Panc1 (cell line): Measurements from ENCODE around the gene NEUROD4. TPM values are rescaled to one million over a fixed set of nuclear protein-coding genes. Genes with fewer than 3 reads are reported as not detected.

Source experiments
- ATAC-seq: fragments of 200-7000 bp; cut with Tn5 transposase; 2 replicates; pipeline ENCODE4 v1.9.1; 2020; ENCODE audit warnings: mild to moderate bottlenecking, moderate library complexity
- BruUV-seq: library from RNA; stranded (reverse); fragments of 400-500 nt; replicated peaks from 2 replicates; lab custom pipeline; 2021; lab: Mats Ljungman, UMichigan
- CTCF ChIA-PET: fragments of 300-600 bp; sonication (Branson Sonifier 250); formaldehyde crosslinking; loops from one replicate; lab custom pipeline; 2022; ENCODE audit warnings: antibody characterized with exemption; lab: Charles Lee
- POLR2A ChIA-PET: fragments of 300-600 bp; sonication (Branson Sonifier 250); formaldehyde crosslinking; loops from one replicate; lab custom pipeline; 2022; ENCODE audit warnings: antibody characterized with exemption; lab: Charles Lee
- DNase-seq: peaks from one replicate; pipeline ENCODE4 v3.0.0-alpha.2; 2010; ENCODE audit warnings: low read depth, low spot score
- H3K27ac ChIP-seq: 2 replicates; pipeline ENCODE4 v1.5.1; 2011; ENCODE audit warnings: mild to moderate bottlenecking, low read length, inconsistent platforms
- H3K27me3 ChIP-seq: fragments of 200-500 bp; sonication (Bioruptor generic); 2 replicates; pipeline ENCODE4 v1.6.0; 2014; ENCODE audit warnings: low read length, inconsistent platforms; ENCODE audit not compliant: control insufficient read depth, insufficient read depth
- H3K36me3 ChIP-seq: fragments of 200-500 bp; sonication (Bioruptor generic); 2 replicates; pipeline ENCODE4 v1.5.1; 2014; ENCODE audit warnings: inconsistent platforms, mild to moderate bottlenecking, low read length, moderate library complexity; ENCODE audit not compliant: control insufficient read depth, insufficient read depth
- H3K4me1 ChIP-seq: 2 replicates; pipeline ENCODE4 v1.5.1; 2011; ENCODE audit warnings: inconsistent platforms, mild to moderate bottlenecking, low read length, moderate library complexity; ENCODE audit not compliant: control insufficient read depth, insufficient read depth
- H3K4me3 ChIP-seq, 2 experiments: 2 replicates each; pipeline ENCODE4 v1.5.1; 2011 to 2012; ENCODE audit warnings: low read depth in 2 of 2, low read length in 2 of 2, mild to moderate bottlenecking in 2 of 2, inconsistent platforms in 1 of 2, moderate library complexity in 1 of 2
- H3K9me3 ChIP-seq: fragments of 200-500 bp; sonication (Bioruptor generic); 2 replicates; pipeline ENCODE4 v1.5.1; 2014; ENCODE audit warnings: low read depth, mild to moderate bottlenecking, inconsistent platforms, low read length, moderate library complexity; ENCODE audit not compliant: control insufficient read depth, insufficient read depth
- POLR2AphosphoS5 ChIP-seq: IDR thresholded peaks from 2 replicates; pipeline ENCODE4 v1.6.1; 2012; ENCODE audit warnings: mild to moderate bottlenecking, low read depth, low read length, moderate library complexity
- REST ChIP-seq, 2 experiments: IDR thresholded peaks; 2 replicates each; pipeline ENCODE4 v1.6.1; 2011 to 2012; ENCODE audit warnings: low read depth in 2 of 2, control low read depth in 1 of 2, low read length in 1 of 2, mild to moderate bottlenecking in 1 of 2, moderate library complexity in 1 of 2; ENCODE audit not compliant: insufficient read depth in 1 of 2
- SIN3A ChIP-seq: IDR thresholded peaks from 2 replicates; pipeline ENCODE4 v1.6.1; 2012; ENCODE audit warnings: low read depth, mild to moderate bottlenecking, low read length, moderate library complexity, borderline replicate concordance; ENCODE audit not compliant: insufficient read depth
- TCF7L2 ChIP-seq: IDR thresholded peaks from 2 replicates; pipeline ENCODE4 v1.6.1; 2011; ENCODE audit warnings: mild to moderate bottlenecking, low read depth, low read length, inconsistent platforms
- in situ Hi-C: cut with HindIII; loops from 2 replicates; pipeline ENCODE4 v1.10.0; 2016; ENCODE audit warnings: low sequenced_read_pairs, low pct_unique_long_range_greater_than_20kb
- intact Hi-C: fragments of 100-400 bp; cut with micrococcal nuclease; formaldehyde crosslinking; loops from one replicate; pipeline ENCODE4 v1.10.0; 2022; ENCODE audit not compliant: unreplicated experiment
- total RNA-seq: library from RNA; stranded (reverse); gene quantifications from one replicate; pipeline ENCODE4 v1.2.1, GENCODE V29; 2021; ENCODE audit not compliant: unreplicated experiment
- TF ChIP-seq, protein P1 (sequence below): fragments of 450-650 bp; IDR thresholded peaks from 2 replicates; pipeline ENCODE4 v1.5.1; 2017; ENCODE audit warnings: mild to moderate bottlenecking

NEUROD4 gene
- total RNA-seq, 1 experiment from 2014 or later, result not detected

- in situ Hi-C loops, result no loop called here
Observed at GRCh38 chr12:55072083-55072482, 52.3 kb downstream of the NEUROD4 start.

DNA sequence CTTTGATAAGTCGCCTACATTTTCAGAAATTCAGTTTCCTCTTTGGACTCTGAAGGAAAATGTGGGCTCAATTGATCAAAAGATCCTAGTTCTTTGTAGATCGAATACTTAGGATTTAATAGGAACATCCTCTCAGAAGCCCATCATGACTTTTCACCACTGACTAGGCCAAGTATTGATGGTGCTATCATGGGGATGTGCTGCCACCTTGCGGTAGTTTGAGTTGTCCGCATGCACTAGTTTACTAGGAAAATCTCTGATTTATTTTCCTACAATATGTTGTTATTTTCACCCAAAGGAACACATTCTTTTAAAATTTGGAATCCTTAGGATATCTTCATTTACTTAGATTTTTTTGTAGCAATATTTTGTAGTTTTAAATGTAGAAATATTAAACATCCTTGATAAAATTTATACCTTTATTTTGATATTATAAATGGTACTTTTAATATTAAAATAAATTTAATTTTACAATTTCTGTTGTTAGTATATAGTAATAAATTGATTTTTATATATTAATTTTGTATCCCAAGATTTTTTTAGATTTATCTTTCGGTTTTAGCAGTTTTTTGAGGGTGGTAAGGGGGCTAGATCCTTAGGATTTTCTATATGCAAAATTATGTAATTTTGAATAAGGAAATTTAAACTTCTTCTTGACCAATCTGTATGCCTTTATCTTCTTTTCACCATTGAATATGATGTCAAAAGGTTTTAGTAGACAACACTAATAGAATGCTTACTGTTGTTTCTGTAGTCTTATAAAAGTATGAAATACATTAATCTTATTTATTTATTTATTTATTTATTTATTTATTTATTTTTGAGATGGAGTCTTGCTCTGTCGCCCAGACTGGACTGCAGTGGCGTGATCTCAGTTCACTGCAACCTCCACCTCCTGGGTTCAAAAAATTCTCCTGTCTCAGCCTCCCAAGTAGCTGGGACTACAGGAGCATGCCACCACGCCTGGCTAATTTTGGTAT, 53.6 kb downstream of the NEUROD4 start:
- no TSS peak for BruUV-seq
- no peaks in the 10 kb centered on the region for H3K36me3 ChIP-seq
- H3K9me3 ChIP-seq, result no peaks in the 10 kb centered on the region
- TF ChIP-seq TCF7L2 (no peak), SIN3A (no peak), REST (IDR thresholded peaks at IDR 0.05; ENCODE audit: insufficient read depth in 1 of 2, low read depth in 2 of 2, low read length in 1 of 2) (no peak), POLR2AphosphoS5 (no peak)
- TF ChIP-seq, protein P1, sequence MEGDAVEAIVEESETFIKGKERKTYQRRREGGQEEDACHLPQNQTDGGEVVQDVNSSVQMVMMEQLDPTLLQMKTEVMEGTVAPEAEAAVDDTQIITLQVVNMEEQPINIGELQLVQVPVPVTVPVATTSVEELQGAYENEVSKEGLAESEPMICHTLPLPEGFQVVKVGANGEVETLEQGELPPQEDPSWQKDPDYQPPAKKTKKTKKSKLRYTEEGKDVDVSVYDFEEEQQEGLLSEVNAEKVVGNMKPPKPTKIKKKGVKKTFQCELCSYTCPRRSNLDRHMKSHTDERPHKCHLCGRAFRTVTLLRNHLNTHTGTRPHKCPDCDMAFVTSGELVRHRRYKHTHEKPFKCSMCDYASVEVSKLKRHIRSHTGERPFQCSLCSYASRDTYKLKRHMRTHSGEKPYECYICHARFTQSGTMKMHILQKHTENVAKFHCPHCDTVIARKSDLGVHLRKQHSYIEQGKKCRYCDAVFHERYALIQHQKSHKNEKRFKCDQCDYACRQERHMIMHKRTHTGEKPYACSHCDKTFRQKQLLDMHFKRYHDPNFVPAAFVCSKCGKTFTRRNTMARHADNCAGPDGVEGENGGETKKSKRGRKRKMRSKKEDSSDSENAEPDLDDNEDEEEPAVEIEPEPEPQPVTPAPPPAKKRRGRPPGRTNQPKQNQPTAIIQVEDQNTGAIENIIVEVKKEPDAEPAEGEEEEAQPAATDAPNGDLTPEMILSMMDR, result peak; percentile 79
- no peak overlapping the region for H3K27ac ChIP-seq
- peaks cover 3% of the 10 kb centered on the region; the same call in 1 of the 2 replicates for H3K27me3 ChIP-seq
- intact Hi-C loops (loop anchor here (1.0 to 10.0 kb wide), 2 partner anchors 80 to 219 kb away; partner anchors contain the start of gene MUCL1), in situ Hi-C loops (no loop called here)
- no peaks in the 10 kb centered on the region for H3K4me1 ChIP-seq
- ChIA-PET CTCF (interaction anchor here (0.5 to 2.8 kb wide), 3 partner anchors 80 to 494 kb away, joined by 3 to 26 read pairs (median 9); no protein-coding TSS in a partner anchor), POLR2A (no interaction called here)
- ATAC-seq (peak; percentile 79; the same call in 1 of the 2 replicates), DNase-seq (peak; percentile 39)
- H3K4me3 ChIP-seq, result no peak overlapping the region

More at GRCh38 chr12:55072083-55072482, 52.3 kb downstream of the NEUROD4 start:
- DNase-seq (no peak), ATAC-seq (peak; percentile 71; the same call in 1 of the 2 replicates)
- TF ChIP-seq, protein P1, result peak; percentile 71
- TF ChIP-seq TCF7L2, result no peak
- BruUV-seq, result no TSS peak
- Histone ChIP-seq H3K4me3 (no peak overlapping the region), H3K36me3 (no peaks in the 10 kb centered on the region), H3K27ac (no peak overlapping the region), H3K9me3 (no peaks in the 10 kb centered on the region), H3K27me3 (peaks cover 3% of the 10 kb centered on the region; the same call in 1 of the 2 replicates), H3K4me1 (no peaks in the 10 kb centered on the region)
- intact Hi-C loops, result loop anchor here (10.0 kb wide), 1 partner anchor 217 kb away; the partner anchor contains the start of gene MUCL1
- ChIA-PET CTCF (interaction anchor here (1.0 to 2.8 kb wide), 3 partner anchors 76 to 414 kb away, joined by 3 to 26 read pairs (median 6); no protein-coding TSS in a partner anchor), POLR2A (no interaction called here)
